WTC11 (cell line): Measurements from ENCODE around the gene PALD1. TPM values are rescaled to one million over a fixed set of nuclear protein-coding genes. Genes with fewer than 3 reads are reported as not detected.

Experiments used
- ATAC-seq: fragments of 200-7000 bp; cut with Tn5 transposase; 2 replicates; pipeline ENCODE4 v1.10.0; 2021; ENCODE audit warnings: mild to moderate bottlenecking, moderate library complexity
- CTCF ChIA-PET: fragments of 300-600 bp; sonication (Branson Sonifier 250); formaldehyde crosslinking; loops from one replicate; lab custom pipeline; 2021; ENCODE audit warnings: antibody characterized with exemption; lab: Charles Lee
- POLR2A ChIA-PET: fragments of 350-600 bp; sonication (Branson Sonifier 250); formaldehyde crosslinking; loops from one replicate; lab custom pipeline; 2021; ENCODE audit warnings: antibody characterized with exemption; lab: Charles Lee
- DNase-seq: peaks from one replicate; pipeline ENCODE4 v3.0.0; 2021; ENCODE audit warnings: low spot score
- H3K27ac Mint-ChIP-seq: 2 replicates; pipeline ENCODE4 v1.8.0; 2021; ENCODE audit warnings: mixed read lengths
- H3K27me3 Mint-ChIP-seq: 2 replicates; pipeline ENCODE4 v1.8.0; 2021; ENCODE audit warnings: low read depth, mild to moderate bottlenecking, moderate library complexity, mixed read lengths
- H3K36me3 Mint-ChIP-seq: 2 replicates; pipeline ENCODE4 v1.8.0; 2021; ENCODE audit warnings: mixed read lengths
- H3K4me1 Mint-ChIP-seq: 2 replicates; pipeline ENCODE4 v1.8.0; 2022; ENCODE audit warnings: mixed read lengths
- H3K4me3 Mint-ChIP-seq: 2 replicates; pipeline ENCODE4 v1.8.0; 2021; ENCODE audit warnings: mild to moderate bottlenecking, moderate library complexity, mixed read lengths
- H3K9me3 Mint-ChIP-seq: 2 replicates; pipeline ENCODE4 v1.8.0; 2021; ENCODE audit warnings: mixed read lengths
- ETV6 ChIP-seq: sonication (generic); formaldehyde crosslinking; IDR thresholded peaks from 2 replicates; pipeline ENCODE4 v1.8.1; 2022; ENCODE audit warnings: mild to moderate bottlenecking, missing genetic modification reagents
- HMGA2 ChIP-seq: fragments of 250-450 bp; sonication (Bioruptor Pico); IDR thresholded peaks from 2 replicates; pipeline ENCODE4 v1.4.0; 2021; ENCODE audit warnings: mild to moderate bottlenecking, moderate library complexity
- MYBL2 ChIP-seq: sonication (generic); formaldehyde crosslinking; IDR thresholded peaks from 2 replicates; pipeline ENCODE4 v1.8.1; 2023; ENCODE audit warnings: mild to moderate bottlenecking, moderate library complexity, missing genetic modification reagents
- PRRX2 ChIP-seq: fragments of 250-450 bp; sonication (Bioruptor Pico); IDR thresholded peaks from 2 replicates; pipeline ENCODE4 v1.8.0; 2021; ENCODE audit warnings: mild to moderate bottlenecking
- ZNF219 ChIP-seq: sonication (generic); formaldehyde crosslinking; IDR thresholded peaks from 2 replicates; pipeline ENCODE4 v1.8.0; 2023; ENCODE audit warnings: missing genetic modification reagents, mild to moderate bottlenecking, borderline replicate concordance
- ZNF671 ChIP-seq: fragments of 250-450 bp; sonication (Bioruptor Pico); IDR thresholded peaks from 2 replicates; pipeline ENCODE4 v1.8.0; 2021; ENCODE audit warnings: mild to moderate bottlenecking
- total RNA-seq: library from RNA; stranded (reverse); gene quantifications from 3 replicates; pipeline ENCODE4 v1.2.3, GENCODE V29; 2021
- TF ChIP-seq, protein P1 (sequence below): sonication (generic); formaldehyde crosslinking; IDR thresholded peaks from 2 replicates; pipeline ENCODE4 v1.8.1; 2022; ENCODE audit warnings: low read depth, mild to moderate bottlenecking, moderate library complexity, missing genetic modification reagents, borderline replicate concordance
- TF ChIP-seq, protein P2 (sequence below): fragments of 250-450 bp; sonication (Bioruptor Pico); conservative IDR thresholded peaks from 2 replicates; pipeline ENCODE4 v1.9.0; 2021; ENCODE audit warnings: mild to moderate bottlenecking
- TF ChIP-seq, protein P3 (sequence below): sonication (generic); formaldehyde crosslinking; IDR thresholded peaks from 2 replicates; pipeline ENCODE4 v1.8.1; 2023; ENCODE audit warnings: mild to moderate bottlenecking, moderate library complexity, missing genetic modification reagents
- TF ChIP-seq, protein P4 (sequence below): sonication (generic); formaldehyde crosslinking; IDR thresholded peaks from 2 replicates; pipeline ENCODE4 v1.8.0; 2023; ENCODE audit warnings: mild to moderate bottlenecking, missing genetic modification reagents
- TF ChIP-seq, protein P5 (sequence below): fragments of 250-450 bp; sonication (Bioruptor Pico); IDR thresholded peaks from 2 replicates; pipeline ENCODE4 v1.8.0; 2021; ENCODE audit warnings: mild to moderate bottlenecking
- TF ChIP-seq, protein P6 (sequence below): fragments of 250-450 bp; sonication (Bioruptor Pico); IDR thresholded peaks from 2 replicates; pipeline ENCODE4 v1.9.0; 2021; ENCODE audit warnings: mild to moderate bottlenecking
- TF ChIP-seq, protein P7 (sequence below): sonication (generic); formaldehyde crosslinking; IDR thresholded peaks from 2 replicates; pipeline ENCODE4 v1.8.1; 2023; ENCODE audit warnings: mild to moderate bottlenecking, missing genetic modification reagents, moderate library complexity
- TF ChIP-seq, protein P8 (sequence below): sonication (generic); formaldehyde crosslinking; IDR thresholded peaks from 2 replicates; pipeline ENCODE4 v1.8.1; 2022; ENCODE audit warnings: mild to moderate bottlenecking, missing genetic modification reagents, moderate library complexity, borderline replicate concordance
- TF ChIP-seq, protein P9 (sequence below): sonication (generic); formaldehyde crosslinking; IDR thresholded peaks from 2 replicates; pipeline ENCODE4 v1.8.1; 2023; ENCODE audit warnings: mild to moderate bottlenecking, missing genetic modification reagents
- TF ChIP-seq, protein P10 (sequence below): sonication (generic); formaldehyde crosslinking; conservative IDR thresholded peaks from 2 replicates; pipeline ENCODE4 v1.8.1; 2022; ENCODE audit warnings: mild to moderate bottlenecking, missing genetic modification reagents

Gene PALD1
- total RNA-seq, 1 experiment from 2014 or later, result 43.6 TPM

DNA sequence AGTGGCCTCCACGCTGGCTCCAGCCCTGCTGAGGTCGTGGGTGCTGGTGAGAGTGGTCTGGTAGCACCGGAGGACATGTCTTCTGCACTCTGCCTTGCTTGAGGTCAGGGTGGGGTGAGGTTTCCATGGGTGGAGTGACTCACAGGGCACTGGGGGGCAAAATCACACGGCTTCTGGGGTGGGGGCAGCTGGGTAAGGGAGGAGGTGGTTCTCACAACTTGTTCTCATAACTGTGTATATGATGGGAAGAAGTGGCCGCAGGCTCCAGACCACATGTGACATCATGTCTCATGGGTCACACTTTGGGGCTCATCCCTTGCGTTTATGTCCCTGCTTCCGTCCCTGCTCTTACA is 124.9 kb downstream of the PALD1 start (continued):
- TF ChIP-seq, protein P1, sequence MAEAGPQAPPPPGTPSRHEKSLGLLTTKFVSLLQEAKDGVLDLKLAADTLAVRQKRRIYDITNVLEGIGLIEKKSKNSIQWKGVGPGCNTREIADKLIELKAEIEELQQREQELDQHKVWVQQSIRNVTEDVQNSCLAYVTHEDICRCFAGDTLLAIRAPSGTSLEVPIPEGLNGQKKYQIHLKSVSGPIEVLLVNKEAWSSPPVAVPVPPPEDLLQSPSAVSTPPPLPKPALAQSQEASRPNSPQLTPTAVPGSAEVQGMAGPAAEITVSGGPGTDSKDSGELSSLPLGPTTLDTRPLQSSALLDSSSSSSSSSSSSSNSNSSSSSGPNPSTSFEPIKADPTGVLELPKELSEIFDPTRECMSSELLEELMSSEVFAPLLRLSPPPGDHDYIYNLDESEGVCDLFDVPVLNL (CRISPR knock-in tag), result no peak
- TF ChIP-seq, protein P2, sequence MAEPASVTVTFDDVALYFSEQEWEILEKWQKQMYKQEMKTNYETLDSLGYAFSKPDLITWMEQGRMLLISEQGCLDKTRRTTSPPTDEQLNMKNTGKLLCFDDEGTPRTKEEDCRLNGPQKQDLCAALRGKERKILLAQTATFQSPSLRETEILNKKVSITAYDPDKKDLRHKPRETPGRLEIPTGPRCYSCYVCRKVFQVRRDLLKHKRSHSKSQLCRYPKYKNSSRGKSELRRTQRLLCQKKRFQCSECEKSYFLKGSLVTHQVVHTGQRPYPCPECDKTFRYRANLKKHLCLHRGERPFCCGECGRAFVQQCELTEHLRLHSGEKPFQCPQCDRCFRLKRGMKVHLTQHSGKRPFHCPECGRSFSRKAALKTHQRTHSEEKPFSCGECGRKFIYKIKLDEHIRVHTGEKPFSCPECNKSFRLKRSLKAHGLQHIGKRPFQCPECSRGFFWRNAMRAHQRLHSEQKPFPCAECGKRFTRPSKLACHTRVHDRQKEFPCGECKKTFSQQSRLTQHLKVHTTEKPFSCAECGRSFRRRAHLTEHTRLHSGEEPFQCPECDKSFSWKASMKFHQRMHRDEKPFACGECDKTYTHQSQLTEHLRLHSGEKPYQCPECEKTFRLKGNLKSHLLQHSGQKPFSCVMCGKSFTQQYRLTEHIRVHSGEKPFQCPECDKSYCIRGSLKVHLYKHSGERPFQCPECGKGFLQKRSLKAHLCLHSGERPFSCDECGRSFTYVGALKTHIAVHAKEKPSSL (CRISPR knock-in tag), result no peak
- TF ChIP-seq, protein P3, sequence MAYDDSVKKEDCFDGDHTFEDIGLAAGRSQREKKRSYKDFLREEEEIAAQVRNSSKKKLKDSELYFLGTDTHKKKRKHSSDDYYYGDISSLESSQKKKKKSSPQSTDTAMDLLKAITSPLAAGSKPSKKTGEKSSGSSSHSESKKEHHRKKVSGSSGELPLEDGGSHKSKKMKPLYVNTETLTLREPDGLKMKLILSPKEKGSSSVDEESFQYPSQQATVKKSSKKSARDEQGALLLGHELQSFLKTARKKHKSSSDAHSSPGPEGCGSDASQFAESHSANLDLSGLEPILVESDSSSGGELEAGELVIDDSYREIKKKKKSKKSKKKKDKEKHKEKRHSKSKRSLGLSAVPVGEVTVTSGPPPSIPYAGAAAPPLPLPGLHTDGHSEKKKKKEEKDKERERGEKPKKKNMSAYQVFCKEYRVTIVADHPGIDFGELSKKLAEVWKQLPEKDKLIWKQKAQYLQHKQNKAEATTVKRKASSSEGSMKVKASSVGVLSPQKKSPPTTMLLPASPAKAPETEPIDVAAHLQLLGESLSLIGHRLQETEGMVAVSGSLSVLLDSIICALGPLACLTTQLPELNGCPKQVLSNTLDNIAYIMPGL, result no peak
- TF ChIP-seq, protein P4, sequence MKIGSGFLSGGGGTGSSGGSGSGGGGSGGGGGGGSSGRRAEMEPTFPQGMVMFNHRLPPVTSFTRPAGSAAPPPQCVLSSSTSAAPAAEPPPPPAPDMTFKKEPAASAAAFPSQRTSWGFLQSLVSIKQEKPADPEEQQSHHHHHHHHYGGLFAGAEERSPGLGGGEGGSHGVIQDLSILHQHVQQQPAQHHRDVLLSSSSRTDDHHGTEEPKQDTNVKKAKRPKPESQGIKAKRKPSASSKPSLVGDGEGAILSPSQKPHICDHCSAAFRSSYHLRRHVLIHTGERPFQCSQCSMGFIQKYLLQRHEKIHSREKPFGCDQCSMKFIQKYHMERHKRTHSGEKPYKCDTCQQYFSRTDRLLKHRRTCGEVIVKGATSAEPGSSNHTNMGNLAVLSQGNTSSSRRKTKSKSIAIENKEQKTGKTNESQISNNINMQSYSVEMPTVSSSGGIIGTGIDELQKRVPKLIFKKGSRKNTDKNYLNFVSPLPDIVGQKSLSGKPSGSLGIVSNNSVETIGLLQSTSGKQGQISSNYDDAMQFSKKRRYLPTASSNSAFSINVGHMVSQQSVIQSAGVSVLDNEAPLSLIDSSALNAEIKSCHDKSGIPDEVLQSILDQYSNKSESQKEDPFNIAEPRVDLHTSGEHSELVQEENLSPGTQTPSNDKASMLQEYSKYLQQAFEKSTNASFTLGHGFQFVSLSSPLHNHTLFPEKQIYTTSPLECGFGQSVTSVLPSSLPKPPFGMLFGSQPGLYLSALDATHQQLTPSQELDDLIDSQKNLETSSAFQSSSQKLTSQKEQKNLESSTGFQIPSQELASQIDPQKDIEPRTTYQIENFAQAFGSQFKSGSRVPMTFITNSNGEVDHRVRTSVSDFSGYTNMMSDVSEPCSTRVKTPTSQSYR, result no peak
- TF ChIP-seq ZNF671 (CRISPR knock-in tag), result no peak
- TF ChIP-seq, protein P5, sequence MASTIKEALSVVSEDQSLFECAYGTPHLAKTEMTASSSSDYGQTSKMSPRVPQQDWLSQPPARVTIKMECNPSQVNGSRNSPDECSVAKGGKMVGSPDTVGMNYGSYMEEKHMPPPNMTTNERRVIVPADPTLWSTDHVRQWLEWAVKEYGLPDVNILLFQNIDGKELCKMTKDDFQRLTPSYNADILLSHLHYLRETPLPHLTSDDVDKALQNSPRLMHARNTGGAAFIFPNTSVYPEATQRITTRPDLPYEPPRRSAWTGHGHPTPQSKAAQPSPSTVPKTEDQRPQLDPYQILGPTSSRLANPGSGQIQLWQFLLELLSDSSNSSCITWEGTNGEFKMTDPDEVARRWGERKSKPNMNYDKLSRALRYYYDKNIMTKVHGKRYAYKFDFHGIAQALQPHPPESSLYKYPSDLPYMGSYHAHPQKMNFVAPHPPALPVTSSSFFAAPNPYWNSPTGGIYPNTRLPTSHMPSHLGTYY, result no peak
- TF ChIP-seq ZNF219 (CRISPR knock-in tag), result no peak
- TF ChIP-seq, protein P6, sequence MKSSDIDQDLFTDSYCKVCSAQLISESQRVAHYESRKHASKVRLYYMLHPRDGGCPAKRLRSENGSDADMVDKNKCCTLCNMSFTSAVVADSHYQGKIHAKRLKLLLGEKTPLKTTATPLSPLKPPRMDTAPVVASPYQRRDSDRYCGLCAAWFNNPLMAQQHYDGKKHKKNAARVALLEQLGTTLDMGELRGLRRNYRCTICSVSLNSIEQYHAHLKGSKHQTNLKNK (CRISPR knock-in tag), result no peak
- TF ChIP-seq HMGA2, result no peak

DNA sequence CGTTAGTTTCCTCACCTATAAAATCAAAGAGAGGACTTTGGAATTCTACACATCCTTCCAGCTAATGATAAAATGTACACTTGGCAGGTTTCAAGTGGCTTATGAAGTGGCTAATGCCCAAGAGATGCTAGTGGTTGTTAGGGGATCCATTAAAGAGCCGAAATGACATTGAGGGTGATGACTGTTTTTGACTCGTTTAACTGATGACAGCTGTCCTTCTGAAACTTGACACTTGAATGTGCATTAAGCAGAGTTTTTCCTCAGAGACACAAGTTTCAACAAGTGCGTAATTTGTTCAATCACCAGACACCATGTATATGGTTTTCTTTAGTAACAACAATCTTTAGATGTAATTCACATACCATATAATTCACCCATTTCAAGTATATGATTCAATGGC is 125.5 kb downstream of the PALD1 start:
- Mint-ChIP-seq H3K4me3 (no peak overlapping the region), H3K9me3 (0 out of 2 replicates have a peak, but pooled peaks cover 3% of the 10 kb centered on the region), H3K36me3 (no peaks in the 10 kb centered on the region), H3K4me1 (no peaks in the 10 kb centered on the region), H3K27me3 (no peaks in the 10 kb centered on the region), H3K27ac (no peak overlapping the region)
- DNase-seq (no peak), ATAC-seq (no peak)
- ChIA-PET POLR2A (no interaction called here), CTCF (no interaction called here)
- TF ChIP-seq, protein P7, sequence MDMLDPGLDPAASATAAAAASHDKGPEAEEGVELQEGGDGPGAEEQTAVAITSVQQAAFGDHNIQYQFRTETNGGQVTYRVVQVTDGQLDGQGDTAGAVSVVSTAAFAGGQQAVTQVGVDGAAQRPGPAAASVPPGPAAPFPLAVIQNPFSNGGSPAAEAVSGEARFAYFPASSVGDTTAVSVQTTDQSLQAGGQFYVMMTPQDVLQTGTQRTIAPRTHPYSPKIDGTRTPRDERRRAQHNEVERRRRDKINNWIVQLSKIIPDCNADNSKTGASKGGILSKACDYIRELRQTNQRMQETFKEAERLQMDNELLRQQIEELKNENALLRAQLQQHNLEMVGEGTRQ (CRISPR knock-in tag), result no peak
- no peak for TF ChIP-seq MYBL2
- TF ChIP-seq, protein P8, sequence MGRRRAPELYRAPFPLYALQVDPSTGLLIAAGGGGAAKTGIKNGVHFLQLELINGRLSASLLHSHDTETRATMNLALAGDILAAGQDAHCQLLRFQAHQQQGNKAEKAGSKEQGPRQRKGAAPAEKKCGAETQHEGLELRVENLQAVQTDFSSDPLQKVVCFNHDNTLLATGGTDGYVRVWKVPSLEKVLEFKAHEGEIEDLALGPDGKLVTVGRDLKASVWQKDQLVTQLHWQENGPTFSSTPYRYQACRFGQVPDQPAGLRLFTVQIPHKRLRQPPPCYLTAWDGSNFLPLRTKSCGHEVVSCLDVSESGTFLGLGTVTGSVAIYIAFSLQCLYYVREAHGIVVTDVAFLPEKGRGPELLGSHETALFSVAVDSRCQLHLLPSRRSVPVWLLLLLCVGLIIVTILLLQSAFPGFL, result no peak
- TF ChIP-seq ZNF219 (CRISPR knock-in tag), result no peak
- no peak for TF ChIP-seq PRRX2 (CRISPR knock-in tag)
- no peak for TF ChIP-seq ETV6
- TF ChIP-seq, protein P9, sequence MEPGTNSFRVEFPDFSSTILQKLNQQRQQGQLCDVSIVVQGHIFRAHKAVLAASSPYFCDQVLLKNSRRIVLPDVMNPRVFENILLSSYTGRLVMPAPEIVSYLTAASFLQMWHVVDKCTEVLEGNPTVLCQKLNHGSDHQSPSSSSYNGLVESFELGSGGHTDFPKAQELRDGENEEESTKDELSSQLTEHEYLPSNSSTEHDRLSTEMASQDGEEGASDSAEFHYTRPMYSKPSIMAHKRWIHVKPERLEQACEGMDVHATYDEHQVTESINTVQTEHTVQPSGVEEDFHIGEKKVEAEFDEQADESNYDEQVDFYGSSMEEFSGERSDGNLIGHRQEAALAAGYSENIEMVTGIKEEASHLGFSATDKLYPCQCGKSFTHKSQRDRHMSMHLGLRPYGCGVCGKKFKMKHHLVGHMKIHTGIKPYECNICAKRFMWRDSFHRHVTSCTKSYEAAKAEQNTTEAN (CRISPR knock-in tag), result no peak
- TF ChIP-seq, protein P10, sequence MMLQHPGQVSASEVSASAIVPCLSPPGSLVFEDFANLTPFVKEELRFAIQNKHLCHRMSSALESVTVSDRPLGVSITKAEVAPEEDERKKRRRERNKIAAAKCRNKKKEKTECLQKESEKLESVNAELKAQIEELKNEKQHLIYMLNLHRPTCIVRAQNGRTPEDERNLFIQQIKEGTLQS (CRISPR knock-in tag), result no peak
